ENCODE results near the gene PTPRH.
"Not testable (repeated sequence)": the region's sequence is repeated elsewhere in the genome, so short reads cannot be mapped to it uniquely, and the experiment has no call there.

DNA sequence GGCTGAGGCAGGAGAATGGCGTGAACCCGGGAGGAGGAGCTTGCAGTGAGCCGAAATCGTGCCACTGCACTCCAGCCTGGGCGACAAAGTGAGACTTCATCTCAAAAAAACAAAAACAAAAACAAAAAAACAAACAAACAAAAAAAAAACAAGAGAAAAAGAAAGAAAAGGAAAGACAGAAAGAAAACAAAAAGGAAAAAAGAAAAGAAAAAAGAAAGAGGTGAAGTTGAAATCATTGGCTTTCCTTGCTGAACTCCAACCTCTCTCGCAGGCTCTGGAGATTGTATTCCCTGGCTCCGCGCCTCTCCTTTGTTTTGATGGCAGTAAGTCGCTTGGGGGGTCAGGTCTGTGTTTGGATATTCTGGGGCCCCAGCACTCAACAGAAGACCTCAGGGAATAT lies 37.0 kb downstream of the PTPRH start:
- TF ChIP-seq, protein P1, sequence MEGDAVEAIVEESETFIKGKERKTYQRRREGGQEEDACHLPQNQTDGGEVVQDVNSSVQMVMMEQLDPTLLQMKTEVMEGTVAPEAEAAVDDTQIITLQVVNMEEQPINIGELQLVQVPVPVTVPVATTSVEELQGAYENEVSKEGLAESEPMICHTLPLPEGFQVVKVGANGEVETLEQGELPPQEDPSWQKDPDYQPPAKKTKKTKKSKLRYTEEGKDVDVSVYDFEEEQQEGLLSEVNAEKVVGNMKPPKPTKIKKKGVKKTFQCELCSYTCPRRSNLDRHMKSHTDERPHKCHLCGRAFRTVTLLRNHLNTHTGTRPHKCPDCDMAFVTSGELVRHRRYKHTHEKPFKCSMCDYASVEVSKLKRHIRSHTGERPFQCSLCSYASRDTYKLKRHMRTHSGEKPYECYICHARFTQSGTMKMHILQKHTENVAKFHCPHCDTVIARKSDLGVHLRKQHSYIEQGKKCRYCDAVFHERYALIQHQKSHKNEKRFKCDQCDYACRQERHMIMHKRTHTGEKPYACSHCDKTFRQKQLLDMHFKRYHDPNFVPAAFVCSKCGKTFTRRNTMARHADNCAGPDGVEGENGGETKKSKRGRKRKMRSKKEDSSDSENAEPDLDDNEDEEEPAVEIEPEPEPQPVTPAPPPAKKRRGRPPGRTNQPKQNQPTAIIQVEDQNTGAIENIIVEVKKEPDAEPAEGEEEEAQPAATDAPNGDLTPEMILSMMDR (IDR thresholded peaks at IDR 0.05), result not testable (repeated sequence)
- not testable (repeated sequence) for TF ChIP-seq ZFX (IDR thresholded peaks at IDR 0.05; ENCODE audit: borderline replicate concordance)
